IPS-18a (cell line): ENCODE measurements around the gene TRABD2B.

Experiments used
- H3K27ac ChIP-seq: one replicate; pipeline ENCODE4 v1.5.1; 2013; ENCODE audit warnings: low read length
- H3K27me3 ChIP-seq: one replicate; pipeline ENCODE4 v1.6.1; 2013; ENCODE audit warnings: mild to moderate bottlenecking, low read length; ENCODE audit not compliant: control insufficient read depth, insufficient read depth
- H3K36me3 ChIP-seq: one replicate; pipeline ENCODE4 v1.6.1; 2013; ENCODE audit warnings: low read depth, low read length; ENCODE audit not compliant: control insufficient read depth
- H3K4me1 ChIP-seq: one replicate; pipeline ENCODE4 v1.6.1; 2013; ENCODE audit warnings: low read depth, low read length; ENCODE audit not compliant: control insufficient read depth
- H3K4me3 ChIP-seq: one replicate; pipeline ENCODE4 v1.5.1; 2013; ENCODE audit warnings: low read length
- H3K9ac ChIP-seq: one replicate; pipeline ENCODE4 v1.6.1; 2013; ENCODE audit warnings: mild to moderate bottlenecking, low read length, moderate library complexity
- H3K9me3 ChIP-seq: one replicate; pipeline ENCODE4 v1.6.1; 2013; ENCODE audit warnings: low read depth, low read length; ENCODE audit not compliant: control insufficient read depth

Gene TRABD2B

DNA sequence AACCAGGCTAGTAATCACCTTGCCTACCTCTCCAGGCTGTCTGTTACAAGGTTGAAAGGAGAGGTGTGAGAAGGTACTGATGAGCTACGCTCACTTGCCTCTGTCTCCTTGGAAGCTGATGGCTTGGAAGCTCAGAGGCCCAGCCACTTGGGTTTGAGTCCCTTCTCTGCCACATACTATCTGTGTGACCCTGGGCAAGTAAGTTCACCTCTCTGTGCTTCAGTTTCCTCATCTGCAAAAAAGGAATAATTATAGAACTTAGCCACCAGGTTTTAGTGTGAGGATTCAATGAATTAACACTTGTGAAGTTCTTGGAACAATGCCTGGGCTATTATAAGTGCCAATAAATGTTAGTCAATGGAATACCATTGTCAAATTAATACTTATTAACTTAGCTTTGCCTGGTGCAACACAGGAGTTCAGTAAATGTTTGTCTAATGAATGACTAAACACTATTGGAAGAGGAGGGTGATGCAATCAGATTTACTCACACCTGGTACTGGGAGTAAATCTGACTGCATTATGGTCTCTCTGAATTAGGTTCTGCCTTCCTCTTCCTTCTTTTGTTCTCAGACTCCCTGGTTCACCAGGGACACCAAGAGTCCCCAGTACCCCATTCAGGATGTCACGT is 55.5 kb downstream of the TRABD2B start:
- Histone ChIP-seq H3K4me1 (no peaks in the 10 kb centered on the region), H3K9ac (no peak overlapping the region), H3K9me3 (no peaks in the 10 kb centered on the region), H3K36me3 (no peaks in the 10 kb centered on the region), H3K4me3 (no peak overlapping the region), H3K27me3 (no peaks in the 10 kb centered on the region), H3K27ac (no peak overlapping the region)

DNA sequence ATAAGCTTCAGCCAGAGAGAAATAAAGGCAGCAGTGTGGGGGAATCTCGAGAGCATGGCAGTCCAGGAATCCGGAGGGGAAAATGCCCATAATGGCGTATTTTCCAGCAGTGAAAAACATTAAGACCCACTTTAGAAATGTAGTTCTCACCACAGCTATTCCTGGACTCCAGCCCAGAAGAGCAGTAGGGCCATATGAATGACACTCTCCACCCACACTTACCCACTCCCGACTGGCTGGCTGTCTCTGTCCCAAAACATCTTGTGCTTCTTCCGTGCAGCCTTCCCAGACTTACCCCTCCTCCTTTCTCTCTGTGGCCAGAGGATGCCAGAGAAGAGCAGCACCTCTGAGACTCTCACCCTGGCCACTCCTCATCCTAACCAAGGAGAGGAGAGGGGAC is 56.4 kb downstream of the TRABD2B start:
- Histone ChIP-seq H3K36me3 (no peaks in the 10 kb centered on the region), H3K9me3 (no peaks in the 10 kb centered on the region), H3K9ac (no peak overlapping the region), H3K27me3 (no peaks in the 10 kb centered on the region), H3K4me1 (no peaks in the 10 kb centered on the region), H3K27ac (no peak overlapping the region), H3K4me3 (no peak overlapping the region)

DNA sequence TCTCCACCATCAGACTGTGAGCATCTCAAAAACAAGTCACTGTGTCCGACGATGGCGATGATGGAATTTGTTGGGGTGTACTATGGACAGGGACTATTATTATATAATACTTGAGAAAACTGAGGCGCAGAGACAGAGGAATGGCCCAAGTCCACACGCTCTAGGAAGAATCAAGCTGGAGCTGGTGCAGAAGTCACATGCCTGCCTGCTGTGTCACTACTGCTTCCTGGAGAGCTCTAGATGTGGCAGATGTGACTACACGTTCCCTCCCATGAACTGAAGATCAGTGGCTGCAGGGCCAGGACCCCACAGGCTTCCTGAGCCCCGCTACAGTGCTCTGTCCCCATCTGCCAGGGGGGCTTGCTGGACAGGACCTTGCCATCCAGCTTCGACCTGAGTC is 56.9 kb downstream of the TRABD2B start:
- Histone ChIP-seq H3K27me3 (no peaks in the 10 kb centered on the region), H3K9ac (no peak overlapping the region), H3K4me3 (no peak overlapping the region), H3K4me1 (no peaks in the 10 kb centered on the region), H3K27ac (no peak overlapping the region), H3K36me3 (no peaks in the 10 kb centered on the region), H3K9me3 (no peaks in the 10 kb centered on the region)

DNA sequence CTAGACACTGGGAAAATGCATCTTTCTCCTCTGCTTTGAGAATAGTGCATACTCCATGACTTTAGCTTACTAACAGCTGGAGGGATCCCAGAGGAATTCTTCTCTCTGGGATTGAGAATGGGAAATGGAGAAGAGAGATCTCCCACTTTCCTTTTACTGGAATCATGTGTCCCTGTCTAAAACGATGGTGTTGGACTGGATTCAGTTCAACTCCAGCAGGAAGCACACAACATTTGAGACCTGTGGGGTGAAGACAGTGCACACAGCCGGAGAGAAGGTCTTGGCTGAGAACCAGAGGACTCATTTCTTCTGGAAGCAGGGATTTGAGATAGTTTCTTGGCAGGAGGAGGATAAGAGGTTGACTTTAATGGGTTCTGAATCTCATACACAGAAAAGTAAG is 58.7 kb downstream of the TRABD2B start:
- H3K27me3 ChIP-seq = no peaks in the 10 kb centered on the region
- H3K27ac ChIP-seq = no peak overlapping the region
- no peaks in the 10 kb centered on the region for H3K9me3 ChIP-seq
- no peak overlapping the region for H3K4me3 ChIP-seq
- H3K9ac ChIP-seq = no peak overlapping the region
- H3K4me1 ChIP-seq = no peaks in the 10 kb centered on the region
- H3K36me3 ChIP-seq = no peaks in the 10 kb centered on the region

DNA sequence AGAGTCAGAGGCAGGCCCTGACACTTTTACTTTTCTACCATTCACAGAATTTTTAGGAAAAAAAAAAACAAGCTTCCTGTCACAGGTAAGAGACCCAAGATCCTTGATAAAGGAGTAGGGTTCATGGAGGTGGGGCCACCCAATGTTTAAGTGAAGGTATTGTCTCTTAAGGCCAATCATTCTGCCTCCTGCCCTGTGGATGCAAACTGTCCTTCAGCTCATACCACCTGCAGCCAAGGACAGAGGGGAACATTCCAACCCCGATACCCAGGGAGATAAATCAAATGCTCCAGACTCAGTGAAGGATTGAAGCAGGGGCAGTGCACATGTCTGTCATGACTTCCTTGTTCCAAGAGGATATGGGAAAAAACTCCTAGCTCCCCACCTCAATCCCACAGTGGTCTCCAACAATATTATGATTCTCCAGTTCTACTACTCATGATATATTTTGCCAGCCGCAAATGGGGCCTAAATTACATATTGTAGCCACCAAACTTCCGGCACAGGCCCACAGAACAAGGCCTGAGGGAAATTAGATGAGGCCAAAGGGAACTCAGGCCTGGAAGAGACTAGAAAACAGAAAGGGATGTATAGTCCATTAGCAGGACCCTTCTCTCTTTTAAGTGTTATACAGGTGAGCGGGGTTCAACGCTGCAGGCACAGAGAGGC is 59.5 kb downstream of the TRABD2B start:
- Histone ChIP-seq H3K4me3 (no peak overlapping the region), H3K9me3 (no peaks in the 10 kb centered on the region), H3K9ac (no peak overlapping the region), H3K36me3 (no peaks in the 10 kb centered on the region), H3K27me3 (no peaks in the 10 kb centered on the region), H3K4me1 (no peaks in the 10 kb centered on the region), H3K27ac (no peak overlapping the region)

DNA sequence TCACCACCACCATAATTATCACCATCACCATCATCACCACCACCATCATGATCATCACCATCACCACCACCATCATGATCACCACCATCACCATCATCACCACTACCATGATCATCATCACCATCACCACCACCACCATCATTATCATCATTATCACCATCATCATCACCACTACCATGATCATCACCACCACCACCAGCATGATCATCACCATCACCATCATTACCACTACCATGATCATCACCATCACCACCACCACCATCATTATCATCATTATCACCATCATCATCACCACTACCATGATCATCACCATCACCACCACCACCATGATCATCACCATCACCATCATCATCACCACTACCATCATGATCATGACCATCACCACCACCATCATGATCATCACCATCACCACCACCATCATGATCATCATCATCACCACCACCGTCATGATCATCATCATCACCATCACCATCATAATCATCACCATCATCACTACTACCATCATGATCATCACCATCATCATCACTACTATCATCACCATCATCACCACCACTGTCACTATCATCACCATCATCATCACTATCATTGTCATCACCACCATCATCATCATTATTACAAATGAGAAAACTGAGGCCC is 60.2 kb downstream of the TRABD2B start:
- no peak overlapping the region for H3K4me3 ChIP-seq
- H3K4me1 ChIP-seq = no peaks in the 10 kb centered on the region
- H3K36me3 ChIP-seq = no peaks in the 10 kb centered on the region
- no peaks in the 10 kb centered on the region for H3K9me3 ChIP-seq
- H3K27ac ChIP-seq = no peak overlapping the region
- no peaks in the 10 kb centered on the region for H3K27me3 ChIP-seq
- no peak overlapping the region for H3K9ac ChIP-seq

DNA sequence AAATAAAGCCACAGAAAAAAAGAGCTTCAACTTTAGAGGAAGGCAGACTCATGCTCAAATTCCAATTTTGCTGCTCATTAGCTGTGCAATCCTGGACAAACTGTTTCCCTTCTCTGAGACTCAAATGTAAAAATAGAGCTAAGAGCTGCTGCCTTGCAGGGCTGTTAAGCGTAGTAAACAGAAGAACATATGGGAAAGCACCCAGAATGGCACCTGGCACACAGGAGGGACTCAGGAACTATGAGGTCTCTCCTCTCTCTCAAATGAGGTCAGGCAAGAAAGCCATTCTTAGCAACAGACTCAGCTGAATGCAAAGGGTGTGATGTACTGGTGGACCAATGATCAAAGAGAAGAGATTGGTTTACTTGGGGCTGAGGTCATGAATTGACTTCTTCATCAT is 61.3 kb downstream of the TRABD2B start:
- Histone ChIP-seq H3K4me3 (no peak overlapping the region), H3K27me3 (no peaks in the 10 kb centered on the region), H3K9me3 (no peaks in the 10 kb centered on the region), H3K9ac (no peak overlapping the region), H3K4me1 (no peaks in the 10 kb centered on the region), H3K36me3 (no peaks in the 10 kb centered on the region), H3K27ac (no peak overlapping the region)

DNA sequence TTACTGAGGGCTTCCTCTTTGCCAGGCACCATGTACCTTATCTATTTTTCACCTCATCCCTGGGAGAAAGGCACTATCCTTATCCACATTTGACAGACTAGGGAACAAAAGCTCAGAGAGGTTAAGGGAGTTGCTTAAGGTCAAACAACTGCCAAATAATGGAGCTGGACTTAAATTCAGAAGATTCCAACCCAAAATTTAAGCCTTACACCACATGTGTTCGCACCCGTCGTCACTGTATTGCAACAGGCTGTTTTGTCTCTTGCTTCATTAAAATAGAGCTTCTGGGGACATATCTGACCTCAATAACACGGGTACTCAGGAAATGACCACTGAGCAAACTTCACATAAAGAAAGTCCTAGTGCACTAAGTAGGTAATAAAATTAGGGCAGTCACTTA is 62.0 kb downstream of the TRABD2B start:
- Histone ChIP-seq H3K9ac (no peak overlapping the region), H3K4me1 (no peaks in the 10 kb centered on the region), H3K27ac (no peak overlapping the region), H3K9me3 (no peaks in the 10 kb centered on the region), H3K27me3 (no peaks in the 10 kb centered on the region), H3K4me3 (no peak overlapping the region), H3K36me3 (no peaks in the 10 kb centered on the region)

DNA sequence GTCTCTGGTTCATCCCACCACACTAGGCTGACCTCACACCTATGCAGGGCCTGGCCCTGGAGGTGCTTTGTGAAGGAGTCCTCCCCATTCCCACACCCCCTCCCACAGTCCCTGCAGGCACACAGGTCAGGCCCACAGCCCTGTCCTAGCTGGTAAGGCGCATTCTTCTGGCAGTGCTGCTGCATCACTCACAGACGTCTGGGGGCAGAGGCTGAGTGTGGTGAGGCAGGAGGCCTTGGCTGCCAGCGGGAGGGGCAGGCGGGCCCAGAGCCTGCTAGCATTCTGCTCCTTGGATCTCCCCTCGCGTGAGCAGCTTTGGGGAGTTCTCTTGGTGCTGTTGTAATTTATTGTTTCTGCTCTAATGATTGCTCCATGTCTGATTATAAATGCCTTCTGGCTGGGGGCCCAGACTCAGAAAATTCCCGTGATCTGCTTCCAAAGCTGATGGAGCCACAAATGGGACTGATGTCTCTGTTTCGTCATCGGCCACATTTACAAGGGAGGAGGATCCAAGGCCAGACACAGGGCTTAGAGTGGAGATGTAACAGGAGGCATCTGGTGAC is 62.9 kb downstream of the TRABD2B start:
- H3K36me3 ChIP-seq = no peaks in the 10 kb centered on the region
- H3K4me1 ChIP-seq = no peaks in the 10 kb centered on the region
- H3K4me3 ChIP-seq = no peak overlapping the region
- H3K27me3 ChIP-seq = no peaks in the 10 kb centered on the region
- H3K27ac ChIP-seq = no peak overlapping the region
- H3K9me3 ChIP-seq = no peaks in the 10 kb centered on the region
- H3K9ac ChIP-seq = no peak overlapping the region

DNA sequence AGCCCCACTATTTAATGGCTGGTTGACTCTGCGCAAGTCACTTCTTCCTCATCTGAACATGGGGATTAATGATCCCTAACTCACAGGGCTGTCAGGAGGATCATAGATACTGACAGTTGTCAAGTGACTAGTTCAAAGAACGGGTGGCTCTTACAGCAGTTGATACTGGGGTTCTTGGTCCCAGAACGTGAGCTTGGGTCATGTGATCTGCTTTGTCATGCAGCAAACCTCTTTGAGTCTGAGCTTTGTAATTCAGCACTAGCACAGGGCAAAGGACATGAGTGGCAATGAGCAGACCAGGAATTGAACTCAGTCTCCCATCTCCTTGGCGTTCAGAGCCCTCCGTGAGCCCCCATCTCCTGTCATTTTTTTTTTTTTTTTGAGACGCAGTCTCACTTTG is 64.4 kb downstream of the TRABD2B start:
- no peaks in the 10 kb centered on the region for H3K9me3 ChIP-seq
- H3K27ac ChIP-seq = no peak overlapping the region
- no peaks in the 10 kb centered on the region for H3K4me1 ChIP-seq
- H3K9ac ChIP-seq = no peak overlapping the region
- no peaks in the 10 kb centered on the region for H3K27me3 ChIP-seq
- no peak overlapping the region for H3K4me3 ChIP-seq
- no peaks in the 10 kb centered on the region for H3K36me3 ChIP-seq

DNA sequence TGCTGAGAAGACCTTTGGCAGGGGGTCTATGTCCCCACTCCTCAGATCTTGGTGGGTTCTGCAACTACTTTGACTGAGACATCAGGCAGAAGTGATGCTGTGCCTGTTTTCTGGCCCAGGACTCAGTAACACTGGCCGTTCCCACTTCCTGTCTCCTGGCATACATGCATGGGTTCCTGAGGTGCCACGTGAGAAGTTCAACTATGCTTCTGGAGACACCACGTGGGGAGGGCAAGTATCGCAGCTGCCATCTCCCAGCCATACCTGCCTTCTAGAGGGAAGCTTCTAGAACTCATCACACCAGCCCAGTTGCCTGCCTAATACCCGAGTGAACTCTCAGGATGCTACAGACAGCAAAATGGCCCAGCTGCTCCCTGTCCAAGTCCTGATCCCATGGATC is 65.8 kb downstream of the TRABD2B start:
- no peaks in the 10 kb centered on the region for H3K4me1 ChIP-seq
- no peak overlapping the region for H3K4me3 ChIP-seq
- no peak overlapping the region for H3K9ac ChIP-seq

More for the DNA sequence above, 65.8 kb downstream of the TRABD2B start:
- Histone ChIP-seq H3K36me3 (no peaks in the 10 kb centered on the region), H3K9me3 (no peaks in the 10 kb centered on the region), H3K27me3 (no peaks in the 10 kb centered on the region), H3K27ac (no peak overlapping the region)
